Body of pancreas (tissue), 4 donors: Measurements from ENCODE around the gene SLC25A10. TPM values are rescaled to one million over a fixed set of nuclear protein-coding genes. Genes with fewer than 3 reads are reported as not detected.

ENCODE experiments used
- ATAC-seq: fragments of 150-250 bp; one replicate; pipeline ENCODE4 v1.9.1; 2016
- DNase-seq, 4 donors: peaks; one replicate each; pipeline ENCODE4 v3.0.0-alpha.2; 2019
- H3K27ac ChIP-seq, 4 donors: fragments of 200-600 bp; sonication (generic); 1 replicate in 3 of 4; 2 replicates in 1 of 4; pipeline versions ENCODE4 v1.5.1 to v1.6.1; 2016 to 2019; ENCODE audit warnings: mild to moderate bottlenecking in 1 of 4, mixed read lengths in 1 of 4, moderate library complexity in 1 of 4
- H3K27me3 ChIP-seq, 2 donors: fragments of 200-600 bp; sonication (generic); one replicate each; pipeline ENCODE4 v1.6.0; 2016; ENCODE audit warnings: mild to moderate bottlenecking in 1 of 2
- H3K36me3 ChIP-seq, 2 donors: fragments of 200-600 bp; sonication (generic); replicated peaks in 1 of 2; 2 replicates each; pipeline ENCODE4 v1.5.1; 2016; ENCODE audit warnings: low read depth in 2 of 2; ENCODE audit not compliant: insufficient read depth in 1 of 2
- H3K4me1 ChIP-seq: fragments of 200-600 bp; sonication (generic); one replicate; pipeline ENCODE4 v1.6.0; 2016
- H3K4me3 ChIP-seq, 2 donors: fragments of 200-600 bp; sonication (generic); 1 replicate in 1 of 2; 2 replicates in 1 of 2; pipeline ENCODE4 v1.5.1; 2016 to 2019
- H3K9me3 ChIP-seq, 3 donors: fragments of 200-600 bp; sonication (generic); 1 replicate in 2 of 3; 2 replicates in 1 of 3; pipeline ENCODE4 v1.5.1; 2016
- CTCF ChIP-seq, 7 experiments: fragments of 450-650 bp in 4 of 7; fragments of 200-600 bp in 3 of 7; sonication (generic) in 3 of 7; IDR thresholded peaks; one replicate each; pipeline ENCODE4 v1.5.1; 2016 to 2019; ENCODE audit warnings: antibody characterized with exemption in 7 of 7
- POLR2A ChIP-seq, 3 donors: fragments of 450-650 bp; IDR thresholded peaks; one replicate each; pipeline ENCODE4 v1.6.1; 2016; ENCODE audit warnings: antibody characterized with exemption in 3 of 3, mild to moderate bottlenecking in 2 of 3
- WGBS, 2 donors: methylation state at CpG; one replicate each; pipeline ENCODE4 v1.1.5; 2017; 5-methylcytosine and 5-hydroxymethylcytosine counted together
- intact Hi-C: fragments of 100-400 bp; cut with DNase I; formaldehyde crosslinking; loops from one replicate; pipeline ENCODE4 v1.15.1; 2023
- total RNA-seq, 2 donors: library from RNA; depleted of rRNA; stranded (reverse); fragments of >200 nt; gene quantifications; one replicate each; pipeline ENCODE4 v1.1.0, GENCODE V29; 2016

The SLC25A10 gene
- total RNA-seq, 2 donors from 2014 or later = 15.8 to 18.9 TPM

- Histone ChIP-seq H3K9me3 (no peaks in the 10 kb centered on the region), H3K27ac (no peak overlapping the region), H3K4me1 (peaks cover 28% of the 10 kb centered on the region), H3K4me3 (no peak overlapping the region), H3K36me3 (no peaks in the 10 kb centered on the region), H3K27me3 (no peaks in the 10 kb centered on the region)
- TF ChIP-seq CTCF (IDR thresholded peaks at IDR 0.05) = peak; percentile 79 to 97 (median 95)
- TF ChIP-seq POLR2A (IDR thresholded peaks at IDR 0.05) = no peak
- intact Hi-C loops = no loop called here
- ATAC-seq = peak; percentile 95
- 21 to 28% methylated on average over 23 to 30 of the region's 32 CpGs for WGBS, 2 donors
- peak; percentile 87 to 91 (median 90) for DNase-seq
These were observed 21.7 kb downstream of the SLC25A10 start for GRCh38 chr17:81733507-81734404.

- Histone ChIP-seq H3K27me3 (no peaks in the 10 kb centered on the region), H3K9me3 (no peaks in the 10 kb centered on the region), H3K36me3 (no peaks in the 10 kb centered on the region), H3K27ac (no peak overlapping the region), H3K4me3 (no peak overlapping the region), H3K4me1 (peaks cover 28% of the 10 kb centered on the region)
- WGBS, 2 donors = 58 to 61% methylated on average over 11 to 30 of the region's 35 CpGs
- intact Hi-C loops = no loop called here
- peak in 2 of 4 donors; percentile 23 to 30 for DNase-seq
- no peak for TF ChIP-seq POLR2A (IDR thresholded peaks at IDR 0.05)
- no peak for TF ChIP-seq CTCF (IDR thresholded peaks at IDR 0.05)
- no peak for ATAC-seq
These were observed 22.6 kb downstream of the SLC25A10 start for GRCh38 chr17:81734405-81735263.

- intact Hi-C loops = no loop called here
- H3K4me1 ChIP-seq = peaks cover 28% of the 10 kb centered on the region
- no peak overlapping the region for H3K27ac ChIP-seq
- DNase-seq (peak; percentile 14 to 57 (median 33)), ATAC-seq (no peak)
- H3K4me3 ChIP-seq = no peak overlapping the region
- WGBS, 2 donors = 19 to 39% methylated on average over 4 to 26 of the region's 30 CpGs
- H3K27me3 ChIP-seq = no peaks in the 10 kb centered on the region
- H3K36me3 ChIP-seq = no peaks in the 10 kb centered on the region
- H3K9me3 ChIP-seq = no peaks in the 10 kb centered on the region
- no peak for TF ChIP-seq CTCF (IDR thresholded peaks at IDR 0.05)
- TF ChIP-seq POLR2A (IDR thresholded peaks at IDR 0.05) = no peak
These were observed 23.4 kb downstream of the SLC25A10 start for GRCh38 chr17:81735264-81736102.

GRCh38 chr17:81737947-81738800 lies 26.1 kb downstream of the SLC25A10 start:
- Histone ChIP-seq H3K36me3 (no peaks in the 10 kb centered on the region), H3K4me1 (peaks cover 19% of the 10 kb centered on the region), H3K27ac (no peak overlapping the region), H3K4me3 (no peak overlapping the region), H3K9me3 (no peaks in the 10 kb centered on the region), H3K27me3 (peaks cover 0 to 5% of the 10 kb centered on the region in 2 donors)
- no peak for ATAC-seq
- TF ChIP-seq CTCF (IDR thresholded peaks at IDR 0.05) (no peak), POLR2A (IDR thresholded peaks at IDR 0.05) (no peak)
- WGBS, 2 donors = 84 to 88% methylated on average over 26 to 31 of the region's 31 CpGs
- DNase-seq = no peak
- intact Hi-C loops = no loop called here
